Measurements from ENCODE around the gene TNFRSF1B. TPM values are rescaled to one million over a fixed set of nuclear protein-coding genes. Genes with fewer than 3 reads are reported as not detected.

The TNFRSF1B gene
- total and polyA plus RNA-seq, 9 of the 15 experiments (the other 6 are each of a cell fraction or from before 2014, with no cell fraction given): 8.8 to 91.3 (median 36.0) TPM

- Histone ChIP-seq H3K9ac (ENCODE audit: insufficient read depth in 1 of 2, low read depth in 2 of 2, low read length in 2 of 2) (no peak overlapping the region), H3K36me3 (ENCODE audit: control insufficient read depth, insufficient read depth, low read length) (peaks cover 35% of the 10 kb centered on the region; the same call in 2 of the 3 replicates), H3K4me1 (replicated peaks in 1 of 2; ENCODE audit: control insufficient read depth in 2 of 2, insufficient read depth in 2 of 2, low read length in 2 of 2) (peaks cover 7 to 15% of the 10 kb centered on the region in 2 experiments; a peak in 4 of 5 replicates), H3K9me3 (replicated peaks; ENCODE audit: control insufficient read depth, insufficient read depth, low read depth, low read length) (no peaks in the 10 kb centered on the region), H2AFZ (ENCODE audit: low read depth, low read length) (no peak overlapping the region), H3K27me3 (ENCODE audit: control insufficient read depth in 2 of 2, insufficient read depth in 2 of 2, low read length in 2 of 2) (no peaks in the 10 kb centered on the region), H3K79me2 (ENCODE audit: control insufficient read depth, insufficient read depth, low read length) (no peaks in the 10 kb centered on the region), H3K4me3 (no peak overlapping the region), H4K20me1 (replicated peaks; ENCODE audit: control insufficient read depth, insufficient read depth, low read length) (no peaks in the 10 kb centered on the region), H3K4me2 (ENCODE audit: insufficient read depth, low read length) (no peak overlapping the region), H3K27ac (ENCODE audit: extremely low read depth, low read depth, low read length) (no peak overlapping the region), H3K9me1 (ENCODE audit: control insufficient read depth, insufficient read depth, low read length) (no peaks in the 10 kb centered on the region)
- ATAC-seq (no peak), DNase-seq (ENCODE audit: extremely low read depth in 1 of 4, low spot score in 3 of 4) (no peak), FAIRE-seq (no peak)
- ChIA-PET CTCF (ENCODE audit: low intra/inter-chr PET ratio) (interaction anchor here (1.1 kb wide), 1 partner anchor 78 kb away, joined by 3 read pairs; no protein-coding TSS in a partner anchor), POLR2A (no interaction called here)
- intact Hi-C loops (cut with micrococcal nuclease) (loop anchor here (5.0 to 10.0 kb wide), 2 partner anchors 528 to 645 kb away; partner anchors contain the start of gene PRAMEF12), in situ Hi-C loops (cut with MboI) (loop anchor here (5.0 to 10.0 kb wide), 2 partner anchors 83 to 525 kb away; no protein-coding TSS in a partner anchor)
- no TSS peak for BruUV-seq (replicated peaks)
- WGBS (ENCODE audit: insufficient coverage, low coverage, missing lambda C conversion rate): 76% methylated on average over 12 of the region's 12 CpGs
- no peak for TF ChIP-seq ZNF592 (IDR thresholded peaks at IDR 0.05)
- no peak for TF ChIP-seq ZNF384 (IDR thresholded peaks at IDR 0.05; ENCODE audit: low read depth, low read length)
- TF ChIP-seq MGA (IDR thresholded peaks at IDR 0.05): no peak
- TF ChIP-seq POLR2A (conservative IDR thresholded peaks at IDR 0.05): no peak
- no peak for TF ChIP-seq POLR3A (IDR thresholded peaks at IDR 0.05; ENCODE audit: borderline replicate concordance, extremely low read depth, insufficient read depth, insufficient read length)
- no peak for TF ChIP-seq CXXC5 (CRISPR knock-in tag; IDR thresholded peaks at IDR 0.05)
- TF ChIP-seq DPF2 (IDR thresholded peaks at IDR 0.05): no peak
These were observed 37.2 kb upstream of the TNFRSF1B start for GRCh38 chr1:12129624-12130023.
